K562 (cell line): ENCODE measurements around the gene SRRD. TPM values are rescaled to one million over a fixed set of nuclear protein-coding genes. Genes with fewer than 3 reads are reported as not detected.
A peak's percentile ranks its signal among the peaks of the same experiment; 100 is the strongest.

Experiments used
- CEBPB ChIP-seq: fragments of 450-650 bp; IDR thresholded peaks from 2 replicates; pipeline ENCODE4 v1.6.1; 2016; ENCODE audit warnings: missing genetic modification characterization, missing compliant biosample characterization
- DDX20 ChIP-seq: fragments of 450-650 bp; IDR thresholded peaks from 2 replicates; pipeline ENCODE4 v1.6.1; 2016; ENCODE audit warnings: missing genetic modification characterization, low read depth, mild to moderate bottlenecking, missing compliant biosample characterization, moderate library complexity
- GABPA ChIP-seq: fragments of 200-800 bp; sonication (Bioruptor generic); conservative IDR thresholded peaks from 2 replicates; pipeline ENCODE4 v1.6.1; 2016; ENCODE audit warnings: low read depth, missing genetic modification characterization, missing compliant biosample characterization
- HNRNPLL ChIP-seq: fragments of 200-400 bp; formaldehyde crosslinking; IDR thresholded peaks from 2 replicates; pipeline ENCODE4 v1.6.1; 2017; ENCODE audit warnings: low read length, low read depth, mild to moderate bottlenecking; ENCODE audit not compliant: poor library complexity, severe bottlenecking
- JUND ChIP-seq, 2 experiments: IDR thresholded peaks; 2 replicates in 1 of 2; 3 replicates in 1 of 2; pipeline ENCODE4 v1.6.1; 2011; ENCODE audit warnings: borderline replicate concordance in 2 of 2, low read depth in 2 of 2, low read length in 2 of 2, improper control_type of control experiment in 1 of 2, missing biosample characterization in 1 of 2, missing genetic modification characterization in 1 of 2, missing genetic modification reagents in 1 of 2
- L3MBTL2 ChIP-seq: fragments of 450-650 bp; IDR thresholded peaks from 2 replicates; pipeline ENCODE4 v1.6.1; 2016; ENCODE audit warnings: mild to moderate bottlenecking, moderate library complexity
- MCM5 ChIP-seq: fragments of 450-650 bp; IDR thresholded peaks from 2 replicates; pipeline ENCODE4 v1.6.1; 2016; ENCODE audit warnings: low read depth
- NCOA6 ChIP-seq: fragments of 450-650 bp; IDR thresholded peaks from 2 replicates; pipeline ENCODE4 v1.6.1; 2017; ENCODE audit warnings: mild to moderate bottlenecking
- NFE2L1 ChIP-seq: fragments of 450-650 bp; IDR thresholded peaks from 2 replicates; pipeline ENCODE4 v1.6.1; 2016; ENCODE audit warnings: missing genetic modification characterization, low read depth, mild to moderate bottlenecking, missing compliant biosample characterization, moderate library complexity, borderline replicate concordance
- NR2C2 ChIP-seq, 2 experiments: fragments of 200-800 bp in 1 of 2; sonication (Bioruptor generic) in 1 of 2; sonication (generic) in 1 of 2; formaldehyde crosslinking in 1 of 2; IDR thresholded peaks; 2 replicates each; pipeline versions ENCODE4 v1.6.1 to v1.8.0; 2016 to 2022; ENCODE audit warnings: mild to moderate bottlenecking in 1 of 2, missing compliant biosample characterization in 1 of 2, missing genetic modification characterization in 1 of 2, missing genetic modification reagents in 1 of 2
- PHF8 ChIP-seq: fragments of 200-600 bp; sonication (generic); IDR thresholded peaks from 2 replicates; pipeline ENCODE4 v1.6.1; 2012; ENCODE audit warnings: mixed run types, mild to moderate bottlenecking, inconsistent platforms, low read length, moderate library complexity, borderline replicate concordance
- RAD21 ChIP-seq, 2 experiments: fragments of 250-450 bp in 1 of 2; fragments of 450-650 bp in 1 of 2; sonication (Bioruptor Pico) in 1 of 2; formaldehyde crosslinking in 1 of 2; IDR thresholded peaks in 1 of 2; conservative IDR thresholded peaks in 1 of 2; 2 replicates each; pipeline versions ENCODE4 v1.4.0 to v1.8.0; 2020 to 2022; ENCODE audit warnings: mild to moderate bottlenecking in 2 of 2, moderate library complexity in 1 of 2
- RFX1 ChIP-seq: fragments of 450-650 bp; IDR thresholded peaks from 2 replicates; pipeline ENCODE4 v1.6.1; 2016; ENCODE audit warnings: mild to moderate bottlenecking, moderate library complexity
- SPI1 ChIP-seq: IDR thresholded peaks from 2 replicates; pipeline ENCODE4 v1.6.1; 2011; ENCODE audit warnings: low read depth, low read length, control low read depth, borderline replicate concordance
- TBP ChIP-seq: optimal IDR thresholded peaks from 2 replicates; pipeline ENCODE3; 2011; ENCODE audit warnings: low read depth, low read length, improper control_type of control experiment
- THAP7 ChIP-seq: fragments of 250-450 bp; sonication (Bioruptor Pico); IDR thresholded peaks from 2 replicates; pipeline ENCODE4 v1.5.0; 2021
- TOE1 ChIP-seq, 2 experiments: fragments of 450-650 bp in 1 of 2; sonication (generic) in 1 of 2; formaldehyde crosslinking in 1 of 2; IDR thresholded peaks; 2 replicates each; pipeline versions ENCODE4 v1.7.1 to v1.8.0; 2016 to 2022; ENCODE audit warnings: borderline replicate concordance in 2 of 2, mild to moderate bottlenecking in 2 of 2, antibody characterized with exemption in 1 of 2, inconsistent platforms in 1 of 2, low read depth in 1 of 2, missing genetic modification reagents in 1 of 2, moderate library complexity in 1 of 2
- XRCC5 ChIP-seq: fragments of 200-400 bp; formaldehyde crosslinking; IDR thresholded peaks from 2 replicates; pipeline ENCODE4 v1.6.1; 2017; ENCODE audit warnings: low read depth, mild to moderate bottlenecking, low read length
- ZFX ChIP-seq: sonication (generic); formaldehyde crosslinking; IDR thresholded peaks from 2 replicates; pipeline ENCODE4 v1.8.0; 2022; ENCODE audit warnings: mild to moderate bottlenecking, missing genetic modification reagents, moderate library complexity
- ZKSCAN8 ChIP-seq: fragments of 200-800 bp; sonication (Bioruptor generic); IDR thresholded peaks from 2 replicates; pipeline ENCODE4 v1.6.1; 2016; ENCODE audit warnings: missing genetic modification characterization, missing compliant biosample characterization
- ZNF217 ChIP-seq: sonication (generic); formaldehyde crosslinking; IDR thresholded peaks from 2 replicates; pipeline ENCODE4 v1.8.0; 2022; ENCODE audit warnings: mild to moderate bottlenecking, missing genetic modification reagents
- ZNF395 ChIP-seq: fragments of 200-800 bp; sonication (Bioruptor generic); IDR thresholded peaks from 2 replicates; pipeline ENCODE4 v1.6.1; 2017; ENCODE audit warnings: missing genetic modification characterization, missing compliant biosample characterization
- ZNF511 ChIP-seq: sonication (generic); formaldehyde crosslinking; IDR thresholded peaks from 2 replicates; pipeline ENCODE4 v1.8.0; 2022; ENCODE audit warnings: mild to moderate bottlenecking, missing genetic modification reagents
- ZNF561 ChIP-seq: fragments of 450-650 bp; formaldehyde crosslinking; conservative IDR thresholded peaks from 2 replicates; pipeline ENCODE4 v1.4.0; 2020; ENCODE audit warnings: mild to moderate bottlenecking, moderate library complexity
- polyA plus RNA-seq, 8 experiments: library from polyadenylated mRNA; depleted of rRNA in 4 of 8; stranded (reverse) in 5 of 8; unstranded in 3 of 8; fragments of >200 nt; fragmentation: Nextera tagmentation in 2 of 8; fragmentation: Illumina TruSeq in 1 of 8; extraction: Ambion mirVana in 2 of 8; extraction: Trizol in 1 of 8; gene quantifications; 2 replicates each; pipeline versions ENCODE4 v1.2.1 to v1.2.3, GENCODE V29; 2011 to 2014; ENCODE audit warnings: inconsistent platforms in 1 of 8, missing spikeins in 1 of 8
- total RNA-seq, 7 experiments: library from RNA; depleted of rRNA in 6 of 7; stranded (reverse); fragments of >200 nt in 6 of 7; fragmentation: Illumina TruSeq in 2 of 7; extraction: Trizol in 2 of 7; gene quantifications; 2 replicates each; pipeline versions ENCODE4 v1.2.1 to v1.2.3, GENCODE V29; 2011 to 2021; ENCODE audit warnings: low replicate concordance in 1 of 7

SRRD gene
- total and polyA plus RNA-seq, 9 of the 15 experiments (the other 6 are each of a cell fraction or from before 2014, with no cell fraction given), result 4.9 to 59.4 (median 34.4) TPM

GRCh38 chr22:26479792-26480610 is 3.7 kb upstream of the SRRD start (continued):
- TF ChIP-seq NFE2L1 (tag) (no peak), TOE1 (IDR thresholded peaks at IDR 0.05; ENCODE audit: borderline replicate concordance) (no peak), TOE1 (CRISPR knock-in tag; IDR thresholded peaks at IDR 0.05; ENCODE audit: borderline replicate concordance, low read depth) (no peak), SPI1 (peak; percentile 90), CEBPB (tag) (peak; percentile 85), ZNF561 (no peak), RFX1 (no peak), NCOA6 (no peak), RAD21 (CRISPR knock-in tag; conservative IDR thresholded peaks at IDR 0.05 in 1 of 2, IDR thresholded peaks at IDR 0.05 in 1 of 2) (no peak), JUND (IDR thresholded peaks at IDR 0.05; ENCODE audit: borderline replicate concordance, low read depth, low read length) (no peak), JUND (tag; IDR thresholded peaks at IDR 0.05; ENCODE audit: borderline replicate concordance, low read depth, low read length) (0 out of 3 replicates have a peak, but pooled peaks have one; percentile 9), TBP (peak; percentile 25), DDX20 (tag) (no peak), ZNF511 (CRISPR knock-in tag) (no peak), ZKSCAN8 (CRISPR knock-in tag) (no peak), HNRNPLL (peak; percentile 73), THAP7 (CRISPR knock-in tag) (no peak), ZNF395 (CRISPR knock-in tag) (0 out of 2 replicates have a peak, but pooled peaks have one; percentile 22), ZFX (CRISPR knock-in tag) (peak; percentile 62), GABPA (tag) (no peak), XRCC5 (no peak), L3MBTL2 (0 out of 2 replicates have a peak, but pooled peaks have one; percentile 10), ZNF217 (CRISPR knock-in tag) (no peak), PHF8 (peak; percentile 23; the same call in 1 of the 2 replicates), MCM5 (no peak), NR2C2 (CRISPR knock-in tag; IDR thresholded peaks at IDR 0.05) (no peak), NR2C2 (tag; IDR thresholded peaks at IDR 0.05) (no peak)
